Iris pigment epithelial cell (primary cell): ENCODE data around the gene CCDC167.
"Not testable (repeated sequence)": the region's sequence is repeated elsewhere in the genome, so short reads cannot be mapped to it uniquely, and the experiment has no call there.

Source experiments
- DNase-seq: peaks from one replicate; pipeline ENCODE4 v3.0.0-alpha.2; 2011; ENCODE audit warnings: low read depth

Gene CCDC167

DNA sequence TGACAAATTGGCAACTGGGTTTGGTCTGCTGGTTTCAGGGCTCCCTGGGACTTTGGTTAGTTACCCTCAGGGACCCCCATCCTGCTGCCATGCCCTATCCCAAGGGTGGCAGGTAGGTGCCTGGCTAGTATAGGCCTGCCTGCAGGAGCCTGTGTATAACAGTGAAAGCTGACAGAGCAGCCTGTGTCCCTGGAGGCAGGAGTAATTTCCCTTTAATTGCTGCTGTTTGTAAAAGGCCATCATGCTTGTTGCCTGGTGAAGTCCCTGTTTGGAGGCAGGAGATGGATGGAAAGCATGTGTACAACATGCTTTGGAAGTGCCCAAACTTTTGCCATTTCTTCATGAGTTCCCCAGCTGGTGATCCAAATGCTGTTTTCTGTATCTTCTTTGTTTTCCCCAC is 36.6 kb downstream of the CCDC167 start:
- no peak for DNase-seq

DNA sequence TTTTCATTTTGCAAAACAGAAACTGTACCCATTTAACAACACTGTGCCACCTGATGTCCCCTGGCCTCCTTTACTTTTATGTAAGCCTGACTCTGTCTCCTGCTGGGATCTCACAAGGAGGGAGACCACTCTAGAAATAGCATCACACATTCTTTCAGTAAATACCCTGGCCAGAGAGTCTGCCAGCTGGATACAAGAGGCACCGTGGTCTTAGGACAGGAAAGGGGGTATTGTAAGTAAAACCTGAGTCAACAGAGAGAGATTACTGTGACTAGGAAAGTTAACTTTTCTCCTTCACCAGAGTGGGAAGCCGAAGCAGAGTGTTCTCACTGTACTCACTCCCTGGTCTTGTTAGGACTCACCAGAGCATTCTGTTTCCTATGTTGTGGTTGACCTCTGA is 38.9 kb downstream of the CCDC167 start:
- DNase-seq: peak; percentile 38

DNA sequence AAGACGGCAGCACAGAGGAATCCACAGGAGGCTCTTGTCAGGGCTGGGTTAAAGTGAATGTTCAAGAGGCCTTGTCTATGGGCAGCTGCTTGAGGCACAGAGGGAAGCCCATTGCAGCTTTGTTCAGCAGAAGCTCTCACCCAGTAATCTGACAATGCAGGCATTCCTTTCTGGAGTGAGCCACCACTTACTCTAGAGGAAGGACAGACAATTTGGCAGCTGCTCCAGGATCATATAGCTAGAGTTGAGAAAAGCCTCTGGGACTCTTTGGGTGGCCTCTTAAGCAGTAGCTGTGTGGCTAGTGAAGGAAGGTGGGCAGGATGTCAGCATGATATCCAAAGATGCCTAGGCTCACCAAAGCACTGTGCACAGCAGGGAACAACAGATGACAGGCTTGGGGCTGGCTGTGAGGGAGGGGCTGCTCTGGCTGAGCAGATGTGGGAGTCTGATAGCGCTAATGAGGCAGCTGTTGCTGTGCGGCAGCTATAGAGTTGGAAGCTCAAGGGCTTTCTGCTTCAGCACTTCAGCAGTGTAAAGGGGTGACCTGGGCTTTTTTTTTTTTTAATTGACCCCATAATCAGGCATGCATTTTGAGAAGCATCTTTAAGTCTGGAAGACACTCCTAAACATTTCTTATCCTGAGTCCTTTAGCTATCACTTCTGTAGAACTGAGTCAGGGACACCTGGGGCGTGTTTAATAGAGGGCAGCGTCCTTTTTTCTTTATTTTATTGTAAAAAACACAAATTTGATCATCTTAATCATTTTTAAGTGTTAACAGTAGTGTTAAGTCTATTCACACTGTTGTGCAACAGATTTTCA is 39.5 kb downstream of the CCDC167 start:
- DNase-seq: peak; percentile 22

DNA sequence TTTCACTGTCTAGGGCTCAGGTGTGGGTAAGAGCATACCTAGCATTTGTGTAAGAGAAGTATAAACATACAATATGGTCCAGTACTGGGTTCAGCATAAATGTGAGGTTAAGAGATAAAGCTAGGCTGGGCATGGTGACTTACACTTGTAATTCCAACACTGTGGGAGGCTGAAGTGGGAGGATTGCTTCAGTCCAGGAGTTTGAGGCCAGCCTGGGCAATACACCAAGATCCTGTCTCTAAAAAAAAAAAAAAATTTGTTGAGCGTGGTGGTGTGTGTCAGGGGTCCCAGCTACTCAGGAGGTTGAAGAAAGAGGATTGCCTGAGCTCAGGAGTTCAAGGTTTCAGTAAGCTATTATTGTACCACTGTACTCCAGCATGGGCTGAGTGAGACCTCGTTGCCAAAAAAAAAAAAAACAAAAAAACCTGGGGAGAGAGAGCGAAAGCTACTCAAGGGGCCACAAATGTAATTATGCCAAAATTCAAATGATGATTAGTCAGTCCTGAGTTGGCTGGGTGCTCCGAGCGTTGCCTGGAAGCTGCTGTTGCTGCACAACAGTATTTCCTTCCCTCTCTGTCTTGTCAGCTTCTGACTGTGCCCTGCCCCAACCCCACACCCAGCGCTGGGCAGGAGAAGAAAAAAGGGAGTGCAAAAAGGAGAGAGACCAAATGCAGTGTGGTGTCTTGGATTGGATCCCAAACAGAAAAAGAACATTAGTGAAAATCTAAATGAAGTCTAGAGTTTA is 42.7 kb downstream of the CCDC167 start:
- DNase-seq: peak; percentile 88

DNA sequence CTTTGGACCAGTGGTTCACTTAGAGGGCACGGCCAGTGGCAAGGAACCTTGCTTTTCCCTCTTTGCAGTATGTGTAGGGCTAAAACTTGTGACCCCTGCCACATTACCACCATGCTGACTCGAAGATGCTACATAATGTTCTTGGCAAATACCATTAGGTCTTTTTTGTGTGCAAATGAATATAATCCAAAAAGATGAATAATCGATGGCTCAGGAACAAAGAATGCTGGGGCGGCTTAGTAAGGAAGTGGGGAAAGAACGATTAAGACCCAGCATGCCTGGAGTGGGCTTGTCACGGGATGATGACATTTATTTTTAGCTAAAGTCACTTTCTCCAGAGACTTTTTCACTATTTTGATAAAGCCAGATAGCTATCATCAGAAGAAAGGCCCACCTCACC is 43.6 kb downstream of the CCDC167 start:
- DNase-seq: peak; percentile 81

DNA sequence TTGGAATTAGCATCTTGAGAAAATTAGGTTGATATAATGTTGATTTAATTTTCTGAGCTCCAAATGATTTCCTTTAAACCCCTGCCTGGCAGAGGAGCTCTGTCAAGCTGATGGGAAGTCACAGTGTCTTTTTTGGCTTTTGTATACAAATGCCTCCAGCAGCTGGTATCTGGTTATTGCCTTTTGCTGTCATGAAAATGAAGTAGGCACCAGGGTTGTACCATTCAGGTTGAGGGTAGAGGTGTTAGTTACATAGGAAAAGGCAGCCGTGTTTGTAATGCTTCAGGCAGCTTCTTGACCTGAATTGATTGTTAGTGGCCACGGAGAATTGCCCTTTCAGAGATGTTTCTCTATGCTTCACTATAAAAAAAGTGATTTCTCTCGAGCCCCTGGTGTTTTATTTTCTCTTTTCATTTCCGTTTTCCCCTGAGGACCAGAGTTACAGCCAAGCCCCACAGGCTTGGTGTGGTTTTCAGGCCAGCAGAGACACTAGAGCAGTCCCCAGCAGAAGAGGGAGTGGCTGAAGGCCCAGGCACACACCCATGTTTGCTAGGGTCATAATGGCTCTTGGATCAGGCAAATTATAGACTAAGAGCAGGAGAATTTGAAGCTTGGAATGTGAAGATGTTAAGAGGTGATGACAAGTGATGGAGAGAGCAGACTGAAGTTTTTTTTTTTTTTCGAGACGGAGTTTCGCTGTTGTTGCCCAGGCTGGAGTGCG is 45.1 kb downstream of the CCDC167 start:
- DNase-seq: no peak

DNA sequence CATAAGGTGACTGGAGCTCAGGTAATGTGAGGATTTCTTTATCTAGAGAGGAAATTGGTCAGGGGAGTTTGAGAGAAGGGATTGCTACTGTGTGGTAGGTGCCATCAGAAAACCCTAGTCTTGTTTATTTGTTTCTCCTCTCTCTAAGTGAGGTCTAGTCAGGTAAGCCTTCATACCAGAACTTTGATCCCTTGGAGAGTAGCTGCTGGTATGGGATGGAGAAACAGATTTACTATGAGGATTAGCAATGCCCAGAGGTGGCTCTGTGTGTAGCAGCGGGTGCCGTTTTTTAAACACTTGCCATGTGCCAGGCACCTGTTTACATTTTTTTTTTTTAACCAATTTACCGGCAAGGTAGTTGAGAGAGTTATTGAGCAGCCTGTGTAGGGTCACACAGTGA is 47.2 kb downstream of the CCDC167 start:
- no peak for DNase-seq

DNA sequence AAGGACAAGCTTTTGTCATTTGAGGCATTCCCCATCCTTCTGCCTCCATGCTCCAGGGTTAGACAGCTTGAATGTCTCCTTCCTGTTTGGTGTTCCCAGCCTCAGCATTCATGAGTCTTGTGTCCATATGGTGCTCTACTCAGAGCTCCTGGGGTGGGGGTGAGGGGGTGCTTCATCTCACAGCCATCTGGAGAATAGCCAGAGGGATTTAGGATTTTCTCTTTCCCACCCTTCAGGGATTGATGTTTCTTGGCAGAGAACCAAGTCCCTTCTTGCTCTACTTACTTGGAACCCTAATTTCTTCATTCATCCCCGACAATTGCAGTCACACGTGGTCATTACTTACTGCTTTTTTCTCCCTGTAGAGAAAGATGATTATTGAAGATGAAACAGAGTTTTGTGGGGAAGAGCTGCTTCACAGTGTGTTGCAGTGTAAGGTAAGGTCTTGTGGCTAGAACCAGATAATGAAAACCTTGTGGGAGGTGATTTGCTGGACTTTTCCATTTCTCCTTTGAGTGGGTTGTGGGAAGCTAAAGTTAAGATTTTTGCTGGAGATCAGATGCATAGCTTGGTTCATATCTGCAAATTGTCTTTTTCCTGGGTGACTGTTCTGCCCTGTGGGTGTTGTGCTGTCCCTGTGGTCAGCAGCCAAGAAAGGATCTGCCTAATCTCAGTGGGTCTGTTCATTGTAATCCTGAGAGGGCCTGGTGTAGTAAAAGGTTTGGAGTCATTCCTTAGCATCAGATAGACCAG is 48.1 kb downstream of the CCDC167 start:
- DNase-seq: no peak

DNA sequence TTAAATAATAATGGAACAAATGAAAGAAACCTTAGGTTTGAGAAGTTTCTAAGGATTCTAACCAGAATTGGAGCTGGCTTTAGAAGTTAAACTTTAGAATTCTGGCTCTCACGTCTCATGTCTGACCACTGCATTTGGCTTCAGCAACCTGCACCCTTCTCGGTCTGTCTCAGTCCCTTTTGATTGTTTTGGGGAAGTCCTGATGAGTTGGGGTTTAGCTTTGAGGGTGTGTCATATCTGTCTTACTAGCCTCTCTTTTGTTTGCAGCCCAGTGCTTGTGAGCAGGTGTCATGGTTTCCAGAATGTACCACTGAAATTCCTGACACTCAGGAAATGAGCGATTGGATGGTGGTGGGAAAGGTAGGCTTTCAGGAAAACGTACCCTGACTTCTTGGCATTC is 49.7 kb downstream of the CCDC167 start:
- no peak for DNase-seq

DNA sequence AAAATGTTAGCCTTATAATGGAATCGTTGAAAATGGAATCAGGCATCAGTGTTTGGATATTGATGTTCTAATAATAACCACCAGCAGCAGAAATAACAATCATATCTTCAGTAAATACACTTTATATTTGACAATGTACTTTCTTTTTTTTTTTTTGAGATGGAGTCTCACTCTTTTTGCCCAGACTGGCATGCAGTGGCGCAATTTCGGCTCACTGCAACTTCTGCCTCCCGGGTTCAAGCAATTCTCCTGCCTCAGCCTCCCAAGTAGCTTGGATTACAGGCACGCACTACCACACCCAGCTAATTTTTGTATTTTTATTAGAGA is 56.5 kb downstream of the CCDC167 start:
- not testable (repeated sequence) for DNase-seq

DNA sequence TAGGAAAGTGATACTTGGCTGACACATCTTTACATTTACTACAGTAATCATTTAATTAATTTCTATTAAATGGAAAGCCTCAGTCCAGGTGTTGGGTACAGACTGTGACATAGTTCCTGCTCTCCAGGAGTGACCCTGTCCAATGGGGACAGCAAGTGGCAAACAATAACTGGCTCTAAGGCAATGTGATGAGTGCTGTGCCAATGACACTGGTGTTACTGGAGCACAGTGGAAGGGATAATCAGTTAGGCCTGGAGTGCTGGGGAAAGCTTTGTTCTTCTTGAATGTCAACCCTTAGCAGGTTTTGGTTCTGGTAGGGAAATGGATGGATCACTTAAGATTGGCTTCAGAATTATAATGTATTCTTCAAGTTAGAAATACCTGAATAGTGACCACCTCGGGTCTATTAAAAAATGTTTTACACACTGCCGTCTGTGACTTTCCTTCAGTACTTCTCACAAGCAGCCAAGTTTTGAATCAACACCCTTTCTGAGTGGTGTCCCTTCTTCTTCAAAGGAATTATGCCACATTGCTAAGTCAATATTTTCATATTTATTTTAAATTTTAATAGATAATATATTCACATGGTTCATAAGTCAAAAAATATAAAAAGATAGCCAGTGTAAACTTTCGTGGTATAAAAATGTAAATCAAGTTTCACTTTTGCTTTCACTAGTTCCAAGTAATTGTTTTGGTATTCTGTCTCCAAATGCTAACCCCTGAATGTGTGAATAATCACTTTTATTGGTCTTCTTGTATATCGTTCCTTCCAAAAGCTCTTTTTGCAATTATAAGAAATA is 57.1 kb downstream of the CCDC167 start:
- DNase-seq: no peak

DNA sequence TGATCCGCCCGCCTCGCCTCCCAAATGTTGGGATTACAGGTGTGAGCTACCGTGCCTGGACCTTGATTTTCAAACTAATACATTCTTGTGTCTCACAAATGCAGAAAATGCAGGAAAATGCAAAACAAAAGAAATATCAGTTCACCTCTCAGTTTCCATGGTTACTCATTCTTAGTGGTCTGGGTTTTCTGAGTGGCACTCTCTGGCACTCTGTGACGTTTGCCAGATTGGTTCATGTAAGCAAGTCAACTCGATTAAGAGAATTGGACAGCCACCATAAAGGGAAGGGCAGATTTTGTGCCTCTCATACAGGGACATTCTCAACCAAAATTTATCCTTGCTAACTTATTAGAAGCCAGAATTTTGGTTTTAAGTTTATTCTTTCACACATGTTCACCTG is 58.0 kb downstream of the CCDC167 start:
- DNase-seq: no peak

DNA sequence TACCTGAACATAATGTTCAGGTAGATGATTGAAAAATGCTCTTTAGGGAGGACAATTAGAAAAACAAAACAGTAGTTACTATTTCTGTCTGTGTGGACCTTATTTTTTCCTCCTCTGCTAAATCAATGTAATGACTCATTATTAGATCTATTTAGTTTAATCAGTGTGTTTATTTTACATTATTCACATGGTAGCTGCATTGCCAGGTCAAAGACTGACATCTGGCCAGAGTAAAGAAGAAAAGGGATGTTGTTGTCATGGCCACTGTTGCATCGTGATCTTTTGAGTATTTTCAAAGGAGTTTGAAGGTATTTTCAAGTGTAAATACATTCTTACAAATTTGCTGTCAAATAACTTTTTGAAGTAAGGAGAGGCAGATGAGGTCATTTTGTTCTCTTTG is 60.8 kb downstream of the CCDC167 start:
- no peak for DNase-seq

DNA sequence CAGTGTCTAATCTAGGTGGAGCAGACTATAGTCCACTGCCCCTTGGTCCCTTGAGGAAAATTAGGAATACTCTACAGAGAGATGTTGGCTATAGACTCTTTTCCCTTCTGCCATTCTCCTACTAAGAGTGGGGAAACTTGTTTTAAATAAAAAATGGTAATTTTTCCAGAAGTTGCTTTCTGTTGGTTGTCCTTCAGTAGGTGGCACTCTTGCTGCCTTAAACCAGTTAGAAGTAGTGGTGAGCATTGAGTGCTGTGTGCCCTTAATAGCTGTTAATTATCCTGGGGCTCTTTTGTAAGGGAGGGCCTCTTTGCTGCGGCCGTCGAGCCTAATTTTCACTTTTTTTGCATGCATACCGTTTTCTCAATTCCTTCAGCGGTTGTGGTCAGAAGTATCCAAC is 63.9 kb downstream of the CCDC167 start:
- no peak for DNase-seq

DNA sequence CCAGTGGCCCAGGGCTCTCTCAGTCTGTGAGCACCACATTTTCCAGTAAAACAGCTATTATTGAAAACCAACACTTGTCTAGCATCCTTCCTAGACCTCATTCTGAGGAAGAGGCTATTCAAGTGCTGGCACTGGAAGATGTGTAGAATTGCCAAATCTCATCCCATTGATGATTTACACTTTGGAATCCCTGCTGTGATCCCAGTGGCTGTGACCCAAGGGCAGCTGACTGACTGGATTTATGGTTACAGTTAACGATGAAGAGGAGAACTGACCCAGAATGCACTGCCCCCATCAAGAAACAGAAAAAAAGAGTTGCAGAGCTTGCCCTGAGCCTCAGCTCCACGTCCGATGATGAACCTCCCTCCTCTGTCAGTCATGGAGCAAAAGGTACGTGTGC is 64.3 kb downstream of the CCDC167 start:
- no peak for DNase-seq

DNA sequence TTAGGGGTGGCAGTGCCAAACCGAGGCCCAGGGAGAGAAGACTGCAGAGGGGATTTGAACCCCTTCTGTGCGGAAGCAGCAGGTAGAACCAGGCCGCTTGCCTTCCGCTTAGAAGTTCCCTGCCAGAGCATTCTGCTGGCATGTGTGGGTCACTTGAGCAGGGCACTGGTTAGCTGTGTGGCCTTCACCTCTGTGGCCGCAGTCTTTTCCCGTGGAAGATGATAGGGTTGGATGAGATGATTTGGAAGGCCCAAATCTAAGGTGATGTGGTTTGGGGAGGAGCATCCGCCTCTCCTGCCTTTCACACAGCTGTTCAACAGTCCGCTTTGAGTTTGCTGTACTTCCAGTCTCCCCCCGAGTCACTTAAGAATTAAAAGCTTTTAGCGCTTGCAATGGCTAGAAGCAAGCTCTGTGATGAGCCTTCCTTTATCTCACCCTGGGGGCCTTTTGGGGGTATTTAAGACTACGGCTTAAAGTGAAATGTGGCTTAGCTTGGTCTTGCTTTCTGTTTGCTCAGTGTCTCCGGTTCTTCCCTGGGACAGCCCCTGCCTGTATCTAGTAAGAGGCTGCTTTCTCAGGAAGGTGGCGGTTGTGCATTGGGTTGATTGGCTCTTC is 65.9 kb downstream of the CCDC167 start:
- DNase-seq: peak; percentile 35
